PC-9 (cell line): ENCODE results near the gene BEND3. TPM values are rescaled to one million over a fixed set of nuclear protein-coding genes. Genes with fewer than 3 reads are reported as not detected.
A peak's percentile ranks its signal among the peaks of the same experiment; 100 is the strongest.

ENCODE experiments used
- BruUV-seq: library from RNA; stranded (reverse); fragments of 400-500 nt; replicated peaks from 2 replicates; lab custom pipeline; 2021; lab: Mats Ljungman, UMichigan
- CTCF ChIA-PET: fragments of 300-600 bp; sonication (Branson Sonifier 250); formaldehyde crosslinking; loops from one replicate; lab custom pipeline; 2022; ENCODE audit warnings: antibody characterized with exemption; lab: Charles Lee
- POLR2A ChIA-PET: fragments of 300-600 bp; sonication (Branson Sonifier 250); formaldehyde crosslinking; loops from one replicate; lab custom pipeline; 2022; ENCODE audit warnings: antibody characterized with exemption; ENCODE audit not compliant: unreplicated experiment; lab: Charles Lee
- DNase-seq, 2 experiments: peaks; one replicate each; pipeline versions ENCODE4 v3.0.0 to v3.0.0-alpha.2; 2015 to 2022; ENCODE audit warnings: mixed read lengths in 1 of 2
- H2AFZ ChIP-seq: fragments of 200-600 bp; sonication (generic); 2 replicates; pipeline ENCODE4 v1.8.1; 2017; ENCODE audit warnings: antibody characterized with exemption
- H3F3A ChIP-seq: fragments of 200-600 bp; sonication (generic); 2 replicates; pipeline ENCODE4 v1.8.1; 2017; ENCODE audit warnings: antibody characterized with exemption, mild to moderate bottlenecking, low read depth; ENCODE audit not compliant: insufficient read depth
- H3K27ac ChIP-seq: fragments of 200-600 bp; sonication (generic); 2 replicates; pipeline ENCODE4 v1.6.1; 2016; ENCODE audit warnings: mixed run types
- H3K27me3 ChIP-seq: fragments of 200-600 bp; sonication (generic); 2 replicates; pipeline ENCODE4 v1.6.1; 2016; ENCODE audit warnings: low read depth, mixed run types; ENCODE audit not compliant: insufficient read depth
- H3K36me3 ChIP-seq: fragments of 200-600 bp; sonication (generic); 2 replicates; pipeline ENCODE4 v1.6.1; 2016; ENCODE audit warnings: low read depth, mixed run types
- H3K4me1 ChIP-seq: fragments of 200-600 bp; sonication (generic); replicated peaks from 2 replicates; pipeline ENCODE4 v1.6.1; 2016; ENCODE audit warnings: mixed run types; ENCODE audit not compliant: insufficient read depth
- H3K4me2 ChIP-seq: fragments of 200-600 bp; sonication (generic); 2 replicates; pipeline ENCODE4 v1.6.1; 2017; ENCODE audit warnings: mixed run types
- H3K4me3 ChIP-seq: fragments of 200-600 bp; sonication (generic); 2 replicates; pipeline ENCODE4 v1.6.1; 2016; ENCODE audit warnings: mixed run types
- H3K79me2 ChIP-seq: fragments of 200-600 bp; sonication (generic); 2 replicates; pipeline ENCODE4 v1.6.1; 2017; ENCODE audit warnings: low read depth, mixed run types
- H3K9me2 ChIP-seq: fragments of 200-600 bp; sonication (generic); 2 replicates; pipeline ENCODE4 v1.8.1; 2017; ENCODE audit warnings: mild to moderate bottlenecking; ENCODE audit not compliant: insufficient read depth
- H3K9me3 ChIP-seq: fragments of 200-600 bp; sonication (generic); 2 replicates; pipeline ENCODE4 v1.8.1; 2016; ENCODE audit warnings: low read depth; ENCODE audit not compliant: insufficient read depth
- H4K20me1 ChIP-seq: fragments of 200-600 bp; sonication (generic); 2 replicates; pipeline ENCODE4 v1.8.1; 2017; ENCODE audit not compliant: insufficient read depth
- EZH2 ChIP-seq: fragments of 200-600 bp; sonication (generic); IDR thresholded peaks from 2 replicates; pipeline ENCODE4 v1.8.0; 2017; ENCODE audit warnings: antibody characterized with exemption, low read depth
- intact Hi-C: fragments of 100-400 bp; cut with micrococcal nuclease; formaldehyde crosslinking; loops from one replicate; pipeline ENCODE4 v1.10.0; 2022; ENCODE audit not compliant: unreplicated experiment
- total RNA-seq: library from RNA; stranded (reverse); gene quantifications from 2 replicates; pipeline ENCODE4 v1.2.3, GENCODE V29; 2021
- TF ChIP-seq, protein P1 (sequence below): fragments of 200-600 bp; sonication (generic); conservative IDR thresholded peaks from 2 replicates; pipeline ENCODE4 v1.6.1; 2017; ENCODE audit warnings: mixed run types, antibody characterized with exemption, mild to moderate bottlenecking, moderate library complexity

The BEND3 gene
- total RNA-seq, 1 experiment from 2014 or later: 3.4 TPM

DNA sequence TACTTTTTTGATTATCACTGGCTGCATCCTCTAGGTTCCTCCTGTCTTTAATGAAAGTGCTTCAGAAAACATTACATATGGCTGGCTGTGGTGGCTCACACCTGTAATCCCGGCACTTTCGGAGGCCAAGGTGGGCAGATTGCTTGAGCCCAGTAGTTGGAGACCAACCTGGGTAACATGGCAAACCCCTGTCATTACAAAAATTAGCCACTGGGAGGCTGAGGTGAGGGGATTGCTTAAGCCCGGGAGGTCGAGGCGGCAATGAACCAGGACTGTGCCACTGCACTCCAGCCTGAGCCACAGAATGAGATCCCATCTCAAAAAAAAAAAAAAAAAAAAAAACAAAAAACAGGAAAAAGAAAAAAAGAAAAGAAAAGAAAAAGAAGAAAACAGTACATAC is 35.3 kb downstream of the BEND3 start:
- H3K4me2 ChIP-seq: no peak overlapping the region
- no TSS peak for BruUV-seq
- no peaks in the 10 kb centered on the region for H3K9me2 ChIP-seq
- ChIA-PET CTCF (interaction anchor here (0.6 kb wide), 1 partner anchor 711 kb away, joined by 4 read pairs; no protein-coding TSS in a partner anchor), POLR2A (no interaction called here)
- H3K27ac ChIP-seq: no peak overlapping the region
- no peak for DNase-seq
- intact Hi-C loops: no loop called here
- no peaks in the 10 kb centered on the region for H3F3A ChIP-seq
- no peaks in the 10 kb centered on the region for H3K27me3 ChIP-seq
- H3K79me2 ChIP-seq: no peaks in the 10 kb centered on the region
- no peak for TF ChIP-seq EZH2
- TF ChIP-seq, protein P1, sequence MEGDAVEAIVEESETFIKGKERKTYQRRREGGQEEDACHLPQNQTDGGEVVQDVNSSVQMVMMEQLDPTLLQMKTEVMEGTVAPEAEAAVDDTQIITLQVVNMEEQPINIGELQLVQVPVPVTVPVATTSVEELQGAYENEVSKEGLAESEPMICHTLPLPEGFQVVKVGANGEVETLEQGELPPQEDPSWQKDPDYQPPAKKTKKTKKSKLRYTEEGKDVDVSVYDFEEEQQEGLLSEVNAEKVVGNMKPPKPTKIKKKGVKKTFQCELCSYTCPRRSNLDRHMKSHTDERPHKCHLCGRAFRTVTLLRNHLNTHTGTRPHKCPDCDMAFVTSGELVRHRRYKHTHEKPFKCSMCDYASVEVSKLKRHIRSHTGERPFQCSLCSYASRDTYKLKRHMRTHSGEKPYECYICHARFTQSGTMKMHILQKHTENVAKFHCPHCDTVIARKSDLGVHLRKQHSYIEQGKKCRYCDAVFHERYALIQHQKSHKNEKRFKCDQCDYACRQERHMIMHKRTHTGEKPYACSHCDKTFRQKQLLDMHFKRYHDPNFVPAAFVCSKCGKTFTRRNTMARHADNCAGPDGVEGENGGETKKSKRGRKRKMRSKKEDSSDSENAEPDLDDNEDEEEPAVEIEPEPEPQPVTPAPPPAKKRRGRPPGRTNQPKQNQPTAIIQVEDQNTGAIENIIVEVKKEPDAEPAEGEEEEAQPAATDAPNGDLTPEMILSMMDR: peak; percentile 26; the same call in 1 of the 2 replicates
- no peaks in the 10 kb centered on the region for H3K9me3 ChIP-seq
- no peaks in the 10 kb centered on the region for H3K4me1 ChIP-seq
- H2AFZ ChIP-seq: no peak overlapping the region
- no peaks in the 10 kb centered on the region for H3K36me3 ChIP-seq
- no peak overlapping the region for H3K4me3 ChIP-seq
- no peaks in the 10 kb centered on the region for H4K20me1 ChIP-seq

DNA sequence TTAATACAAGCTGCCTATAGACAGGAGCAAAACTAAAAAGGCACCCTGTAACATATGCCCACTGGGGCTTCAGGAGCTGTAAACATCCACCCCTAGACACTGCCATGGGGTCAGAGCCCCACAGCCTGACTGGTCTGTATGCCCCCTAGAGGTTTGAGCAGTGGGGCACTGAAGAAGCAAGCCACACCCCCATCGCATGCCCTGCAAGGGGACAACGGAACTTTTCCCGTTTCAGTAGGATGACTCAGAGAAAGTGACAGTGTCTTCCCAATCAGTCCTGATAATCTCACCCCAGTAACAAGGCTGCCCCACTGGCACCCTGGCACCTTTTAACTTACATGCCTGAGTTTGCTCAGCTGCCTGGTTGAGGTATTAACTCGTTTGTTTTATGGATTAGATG is 35.9 kb downstream of the BEND3 start:
- intact Hi-C loops: no loop called here
- TF ChIP-seq EZH2: no peak
- TF ChIP-seq, protein P1: no peak
- H3K27me3 ChIP-seq: no peaks in the 10 kb centered on the region
- no peak overlapping the region for H3K4me3 ChIP-seq
- no peak overlapping the region for H3K27ac ChIP-seq
- H3K4me1 ChIP-seq: no peaks in the 10 kb centered on the region
- H3K4me2 ChIP-seq: no peak overlapping the region
- no peaks in the 10 kb centered on the region for H3K36me3 ChIP-seq
- H2AFZ ChIP-seq: no peak overlapping the region
- H4K20me1 ChIP-seq: no peaks in the 10 kb centered on the region
- H3K9me2 ChIP-seq: no peaks in the 10 kb centered on the region
- no peaks in the 10 kb centered on the region for H3K79me2 ChIP-seq
- H3F3A ChIP-seq: no peaks in the 10 kb centered on the region
- CTCF ChIA-PET: no interaction called here
- BruUV-seq: no TSS peak
- POLR2A ChIA-PET: interaction anchor here (0.5 kb wide), 1 partner anchor 34 kb away, joined by 4 read pairs; no protein-coding TSS in a partner anchor
- DNase-seq: no peak
- H3K9me3 ChIP-seq: no peaks in the 10 kb centered on the region

- Histone ChIP-seq H3K4me2 (no peak overlapping the region), H3K36me3 (no peaks in the 10 kb centered on the region), H3K79me2 (no peaks in the 10 kb centered on the region), H3F3A (no peaks in the 10 kb centered on the region), H3K4me3 (no peak overlapping the region), H3K9me2 (no peaks in the 10 kb centered on the region), H3K27me3 (no peaks in the 10 kb centered on the region), H3K4me1 (no peaks in the 10 kb centered on the region), H4K20me1 (no peaks in the 10 kb centered on the region), H3K9me3 (no peaks in the 10 kb centered on the region), H2AFZ (no peak overlapping the region), H3K27ac (no peak overlapping the region)
- no peak for TF ChIP-seq EZH2
- TF ChIP-seq, protein P1: no peak
- ChIA-PET POLR2A (no interaction called here), CTCF (no interaction called here)
- DNase-seq: no peak
- intact Hi-C loops: no loop called here
- BruUV-seq: no TSS peak
Measured at GRCh38 chr6:107077710-107078109, 37.6 kb downstream of the BEND3 start.
